ENCODE measurements around the gene USP2.
"Not testable (repeated sequence)": the region's sequence is repeated elsewhere in the genome, so short reads cannot be mapped to it uniquely, and the experiment has no call there.

Gene USP2

DNA sequence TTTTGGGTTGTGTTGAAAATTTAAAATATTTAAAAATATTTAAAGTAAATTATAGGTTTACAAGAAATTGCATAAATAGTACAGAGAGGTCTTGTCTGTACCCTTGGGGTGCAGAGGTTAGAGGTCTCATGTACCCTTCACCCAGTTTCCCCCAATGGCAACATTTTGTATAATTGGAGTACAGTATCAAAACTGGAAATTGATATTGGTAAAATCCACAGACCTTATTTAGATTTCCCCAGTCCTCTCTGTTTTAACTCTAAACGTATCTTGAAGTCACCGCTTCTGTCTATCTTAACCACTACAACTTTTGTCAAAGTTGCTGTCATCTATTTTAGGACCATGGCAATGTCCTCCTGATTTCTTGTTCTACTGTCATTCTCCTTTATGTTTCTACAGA is 30.6 kb upstream of the USP2 start:
- no peak for DNase-seq (ENCODE audit: low read depth in 3 of 3)

DNA sequence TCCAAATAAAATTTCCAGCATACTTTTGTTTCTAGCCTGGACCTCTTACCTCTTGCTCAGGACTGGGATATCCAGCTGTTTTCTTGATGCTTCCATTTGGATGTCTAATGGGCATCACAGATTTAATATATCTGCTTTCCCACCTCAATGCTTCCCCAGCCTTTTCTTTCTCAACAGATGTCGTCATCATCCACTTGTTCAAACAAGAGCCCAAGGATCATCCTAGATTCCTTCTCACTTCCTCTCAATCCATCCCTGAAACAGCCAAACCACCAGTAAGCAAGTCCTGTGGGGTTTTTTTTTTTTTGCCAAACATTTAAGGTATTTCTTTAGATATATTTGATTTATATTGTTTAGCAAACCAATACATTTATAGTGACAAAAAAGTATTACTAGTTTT is 29.0 kb upstream of the USP2 start:
- DNase-seq (ENCODE audit: low read depth in 3 of 3): no peak

DNA sequence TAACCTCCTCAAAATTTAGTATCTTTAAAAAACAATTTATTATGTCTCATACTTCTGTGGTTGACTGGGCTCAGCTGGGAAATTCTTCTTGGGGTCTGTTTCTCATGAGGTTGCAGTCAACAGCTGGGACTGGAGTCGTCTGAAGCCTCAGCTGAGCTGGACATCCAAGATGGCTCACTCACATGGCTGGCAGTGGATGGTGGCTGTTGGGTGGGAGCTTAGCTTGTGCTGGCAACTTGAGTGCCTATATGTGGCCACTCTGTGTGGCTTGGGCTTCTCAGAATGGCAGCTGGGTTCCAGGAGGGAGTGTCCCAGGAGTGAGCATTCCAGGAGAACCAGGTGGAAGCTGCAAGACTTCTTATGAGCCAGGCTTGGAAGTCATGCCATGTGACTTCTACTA is 28.2 kb upstream of the USP2 start:
- no peak for DNase-seq (ENCODE audit: low read depth in 3 of 3)

DNA sequence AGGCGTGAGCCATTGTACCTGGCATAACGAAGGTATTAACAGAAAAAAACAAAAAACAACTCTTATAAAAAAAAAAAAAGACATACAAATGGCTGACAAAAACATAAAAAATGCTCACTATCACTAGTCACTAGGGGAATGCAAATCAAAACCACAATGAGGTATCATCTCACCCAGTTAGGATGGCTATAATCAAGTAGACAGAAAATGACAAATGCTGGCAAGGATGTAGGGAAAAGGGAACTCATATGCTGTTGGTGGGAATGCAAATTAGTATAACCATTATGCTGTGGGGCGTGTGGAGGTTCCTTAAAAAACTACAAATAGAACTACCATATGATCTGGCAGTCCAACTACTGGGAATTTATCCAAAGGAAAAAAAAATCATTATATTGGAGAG is 24.5 kb upstream of the USP2 start:
- no peak for DNase-seq (ENCODE audit: low read depth in 3 of 3)

DNA sequence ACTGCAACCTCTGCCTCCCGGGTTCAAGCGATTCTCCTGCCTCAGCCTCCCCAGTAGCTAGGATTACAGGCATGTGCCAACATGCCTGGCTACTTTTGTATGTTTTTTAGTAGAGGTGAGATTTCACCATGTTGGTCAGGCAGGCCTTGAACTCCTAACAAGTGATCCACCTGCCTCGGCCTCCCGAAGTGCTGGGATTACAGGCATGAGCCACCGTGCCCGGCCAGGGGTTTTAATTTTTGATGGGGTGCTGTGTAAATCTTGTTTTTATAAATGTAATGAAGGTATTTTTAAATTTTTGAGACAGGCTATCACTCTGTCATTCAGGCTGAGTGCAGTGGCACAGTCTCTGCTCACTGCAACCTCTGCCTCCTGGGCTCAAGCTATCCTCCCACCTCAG is 24.0 kb upstream of the USP2 start:
- not testable (repeated sequence) for DNase-seq (ENCODE audit: low read depth in 3 of 3)

DNA sequence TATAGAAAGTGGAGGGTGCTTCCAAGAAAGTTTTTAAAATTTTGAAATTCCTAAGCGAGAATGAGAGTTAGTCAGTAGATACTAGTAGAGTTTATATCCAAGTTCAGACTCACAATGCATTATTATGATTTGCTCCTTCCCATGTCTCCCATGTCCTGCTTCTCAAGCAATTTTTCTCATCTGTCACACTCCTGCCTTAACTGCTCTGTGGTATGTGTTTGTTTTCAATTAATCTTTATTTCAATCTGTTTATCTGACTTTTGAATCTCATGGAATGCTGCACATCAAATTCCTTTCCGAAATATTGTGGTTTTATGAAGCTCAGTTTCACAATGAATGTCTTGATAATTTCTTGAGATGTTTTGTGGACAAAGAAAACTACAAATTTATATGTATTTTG is 23.4 kb upstream of the USP2 start:
- no peak for DNase-seq (ENCODE audit: low read depth in 3 of 3)

DNA sequence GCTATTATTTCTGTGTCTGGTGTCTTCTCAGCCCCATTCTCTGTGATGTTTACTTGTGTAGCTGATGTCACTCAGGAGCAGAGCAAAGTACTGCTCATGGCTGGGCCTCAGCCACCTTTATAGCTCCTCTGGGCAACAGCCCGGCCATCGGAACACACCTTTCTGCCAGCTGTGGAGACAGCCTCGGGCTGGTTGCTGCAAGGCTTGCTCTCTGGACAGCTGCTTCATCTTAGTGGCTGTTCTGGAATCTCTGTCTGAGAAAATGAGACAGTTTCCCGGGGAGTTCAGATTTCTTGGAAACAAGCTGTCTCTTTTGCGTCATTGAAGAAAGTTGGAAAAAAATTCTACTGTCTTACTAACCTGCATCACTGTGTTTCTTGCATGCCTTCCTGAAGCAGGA is 21.5 kb upstream of the USP2 start:
- DNase-seq (ENCODE audit: low read depth in 3 of 3): no peak

DNA sequence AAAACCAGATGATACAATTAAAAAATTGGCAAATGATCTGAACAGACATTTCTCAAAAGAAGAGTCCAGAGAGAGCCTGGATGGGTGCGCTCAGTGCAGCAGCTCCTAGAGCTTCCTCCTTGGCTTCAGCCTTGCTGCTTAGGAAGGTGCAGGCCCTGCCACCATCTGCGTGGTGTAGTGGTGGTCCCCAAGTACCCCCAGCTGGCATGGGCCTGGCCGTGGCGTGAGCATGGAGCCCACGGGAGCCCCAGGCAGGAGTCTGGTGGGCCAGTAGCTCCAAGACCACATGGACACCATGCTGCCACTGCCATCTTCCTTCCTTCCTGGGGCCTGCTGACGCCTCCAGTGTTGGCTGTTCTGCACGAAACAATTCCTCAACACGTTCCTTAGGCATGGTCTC is 21.0 kb upstream of the USP2 start:
- no peak for DNase-seq (ENCODE audit: low read depth in 3 of 3)

DNA sequence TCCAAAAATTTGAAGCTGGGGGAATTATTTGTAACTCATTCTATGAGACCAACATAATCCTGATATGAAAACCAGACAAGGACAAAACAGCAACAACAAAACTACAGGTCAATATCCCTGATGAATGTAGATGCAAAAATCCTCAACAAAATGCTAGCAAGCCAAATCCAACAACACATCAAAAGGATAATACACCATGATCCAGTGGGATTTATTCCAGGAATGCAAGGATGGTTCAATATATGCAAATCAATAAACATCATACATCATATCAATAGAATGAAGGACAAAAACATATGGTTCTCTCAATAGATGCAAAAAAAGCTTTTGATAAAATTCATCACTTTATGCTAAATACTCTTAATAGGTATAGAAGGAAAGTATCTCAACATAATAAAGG is 19.4 kb upstream of the USP2 start:
- DNase-seq (ENCODE audit: low read depth in 3 of 3): no peak

DNA sequence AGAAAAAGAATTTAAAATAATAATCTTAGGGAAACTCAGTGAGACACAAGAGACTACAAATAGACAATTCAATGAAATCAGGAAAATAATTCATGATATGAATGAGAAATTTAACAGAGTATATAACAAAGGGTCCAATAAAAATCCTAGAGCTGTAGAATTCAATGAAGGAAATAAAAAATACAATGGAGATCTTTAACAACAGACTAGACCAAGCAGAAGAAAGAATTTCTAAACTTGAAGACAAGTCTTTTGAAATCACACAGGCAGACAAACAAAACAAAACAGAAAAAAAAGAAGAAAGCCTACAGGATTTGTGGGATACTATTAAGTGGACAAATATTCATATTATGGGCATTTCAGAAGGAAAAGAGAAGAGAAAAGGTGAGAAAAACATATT is 16.2 kb upstream of the USP2 start:
- no peak for DNase-seq (ENCODE audit: low read depth in 3 of 3)

DNA sequence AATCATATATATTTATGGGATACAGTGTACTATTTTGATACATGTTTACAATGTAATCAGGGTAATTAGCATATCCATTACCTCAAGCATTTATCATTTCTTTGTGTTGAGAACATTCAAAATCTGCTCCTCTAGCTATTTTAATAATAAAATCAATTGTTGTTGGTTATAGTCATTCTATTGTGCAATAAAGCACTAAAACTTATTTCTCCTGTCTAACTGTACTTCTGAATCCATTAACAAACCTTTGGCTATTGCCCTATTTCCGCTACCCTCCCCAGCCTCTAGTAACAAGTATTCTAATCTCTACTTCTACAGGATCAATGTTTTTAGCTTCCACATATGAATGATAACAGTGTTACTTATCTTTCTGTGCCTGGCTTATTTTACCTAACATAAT is 15.3 kb upstream of the USP2 start:
- no peak for DNase-seq (ENCODE audit: low read depth in 3 of 3)

DNA sequence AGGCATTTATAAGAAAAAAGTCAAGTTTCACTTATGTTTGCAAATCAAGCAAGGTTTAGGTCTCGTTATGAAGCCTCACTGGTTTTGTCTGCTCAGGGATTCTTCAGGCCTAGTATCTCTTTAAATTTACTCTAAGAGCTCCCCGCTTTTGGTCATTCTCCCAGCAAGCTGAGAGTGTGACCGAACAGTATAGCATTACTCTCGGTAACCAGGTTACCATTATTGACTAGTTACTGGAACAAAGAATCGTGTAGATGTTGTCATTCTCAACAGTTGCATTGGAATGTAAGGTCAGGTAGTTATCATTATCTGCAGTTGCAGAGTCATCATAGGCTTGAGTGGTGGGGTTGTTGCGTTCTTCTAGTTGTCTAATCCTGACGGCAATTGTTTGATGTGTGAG is 9.8 kb upstream of the USP2 start:
- DNase-seq (ENCODE audit: low read depth in 3 of 3): no peak

DNA sequence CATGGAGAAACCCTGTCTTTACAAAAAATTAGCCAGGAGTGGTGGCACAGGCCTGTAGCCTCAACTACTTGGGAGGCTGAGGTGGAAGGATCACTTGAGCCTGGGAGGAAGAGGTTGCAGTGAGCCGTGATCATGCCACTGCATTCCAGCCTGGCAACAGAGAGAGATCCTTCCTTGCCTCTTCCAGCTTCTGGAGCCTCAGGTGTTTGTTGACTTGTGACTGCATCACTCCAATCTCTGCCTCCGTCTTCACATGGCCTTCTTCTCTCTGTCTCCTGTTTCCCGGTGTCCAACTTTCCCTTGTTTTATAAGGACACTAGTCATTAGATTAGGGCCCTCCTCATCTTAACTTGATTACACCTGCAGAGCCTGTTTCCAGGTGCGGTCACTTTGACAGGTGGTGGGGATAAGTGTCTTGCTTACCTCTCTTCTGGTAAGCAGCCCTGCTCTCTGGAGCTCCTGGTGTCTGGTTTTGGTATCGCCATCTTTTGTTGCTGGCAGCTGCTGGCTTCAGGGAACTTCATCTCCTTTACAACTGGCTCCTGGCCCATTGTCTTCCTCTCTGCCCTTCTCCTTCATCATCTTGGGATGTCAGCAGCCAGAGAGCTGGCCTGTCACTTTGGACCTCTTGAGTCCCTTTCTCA is 8.2 kb upstream of the USP2 start:
- no peak for DNase-seq (ENCODE audit: low read depth in 3 of 3)

DNA sequence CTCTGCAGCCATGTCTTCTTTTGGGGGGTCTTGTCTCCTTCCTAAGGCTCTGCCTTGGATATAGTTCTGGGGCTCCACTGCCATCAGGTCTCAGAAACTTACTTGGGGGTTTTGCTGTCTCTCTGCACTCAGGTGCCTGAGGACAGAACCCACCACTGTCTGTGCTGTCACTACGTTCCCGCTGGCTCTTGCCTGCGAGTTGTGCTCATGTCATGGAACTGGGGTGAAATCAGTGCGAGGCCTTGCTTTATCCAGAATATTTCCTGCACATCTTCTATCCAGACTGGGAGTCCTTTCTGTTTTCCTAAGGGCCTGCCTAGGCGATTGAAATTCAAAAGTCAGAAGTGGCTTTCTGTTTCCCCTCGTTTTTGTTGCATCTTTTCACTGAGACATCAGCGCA is 6.6 kb upstream of the USP2 start:
- no peak for DNase-seq (ENCODE audit: low read depth in 3 of 3)

DNA sequence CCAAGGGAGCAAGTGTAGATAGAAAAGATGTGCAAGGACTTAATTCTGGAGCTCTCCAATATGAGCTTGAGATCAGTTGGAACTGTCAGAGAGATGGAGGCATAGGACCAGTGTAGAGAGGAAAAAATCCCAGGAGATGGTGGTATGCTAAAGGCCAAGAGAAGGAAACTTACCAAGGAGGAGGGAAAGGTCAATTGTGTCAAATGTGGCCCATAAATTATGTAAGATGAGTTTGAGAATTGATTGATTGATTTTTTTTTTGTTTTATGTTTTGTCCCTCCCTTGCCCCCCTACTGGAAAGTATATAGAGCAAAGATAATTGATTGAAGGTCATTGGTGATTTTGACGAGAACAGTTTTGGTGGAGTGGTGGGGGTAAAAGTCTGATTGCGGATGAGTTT is 2.8 kb upstream of the USP2 start:
- no peak for DNase-seq (ENCODE audit: low read depth in 3 of 3)

DNA sequence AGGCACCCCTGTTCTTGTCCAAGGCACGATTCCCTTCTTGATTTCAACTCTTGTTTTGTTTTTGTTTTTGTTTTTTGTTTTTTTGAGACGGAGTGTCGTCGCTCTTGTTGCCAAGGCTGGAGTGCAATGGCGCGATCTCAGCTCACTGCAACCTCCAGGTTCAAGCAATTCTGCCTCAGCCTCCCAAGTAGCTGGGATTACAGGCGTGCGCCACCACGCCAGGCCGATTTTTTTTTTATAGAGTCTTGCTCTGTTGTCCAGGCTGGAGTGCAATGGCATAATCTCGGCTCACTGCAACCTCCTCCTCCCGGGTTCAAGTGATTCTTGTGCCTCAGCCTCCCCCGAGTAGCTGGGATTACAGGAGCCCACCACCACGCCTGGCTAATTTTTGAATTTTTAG is 1.0 kb upstream of the USP2 start:
- DNase-seq (ENCODE audit: low read depth in 3 of 3): not testable (repeated sequence)

DNA sequence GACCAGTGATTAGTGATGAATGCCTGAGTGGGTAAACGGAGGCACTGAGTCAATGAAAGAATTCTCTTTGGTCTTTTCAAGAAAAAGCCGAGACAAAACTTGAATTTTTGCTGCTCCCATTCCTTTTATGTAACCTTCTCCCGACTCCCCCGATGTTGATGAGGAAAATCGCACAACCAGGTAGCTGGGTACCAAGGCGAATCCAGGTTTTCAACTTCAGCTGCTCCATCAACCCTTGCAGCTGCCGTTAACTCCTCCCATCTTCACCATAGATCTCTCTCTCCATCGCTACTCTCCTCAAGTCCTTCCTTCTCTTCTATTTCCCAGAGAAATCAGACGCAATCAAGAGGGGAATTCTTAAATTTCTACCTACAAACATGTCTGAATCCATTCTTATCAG is 611 bp upstream of the USP2 start:
- DNase-seq (ENCODE audit: low read depth in 3 of 3): no peak

DNA sequence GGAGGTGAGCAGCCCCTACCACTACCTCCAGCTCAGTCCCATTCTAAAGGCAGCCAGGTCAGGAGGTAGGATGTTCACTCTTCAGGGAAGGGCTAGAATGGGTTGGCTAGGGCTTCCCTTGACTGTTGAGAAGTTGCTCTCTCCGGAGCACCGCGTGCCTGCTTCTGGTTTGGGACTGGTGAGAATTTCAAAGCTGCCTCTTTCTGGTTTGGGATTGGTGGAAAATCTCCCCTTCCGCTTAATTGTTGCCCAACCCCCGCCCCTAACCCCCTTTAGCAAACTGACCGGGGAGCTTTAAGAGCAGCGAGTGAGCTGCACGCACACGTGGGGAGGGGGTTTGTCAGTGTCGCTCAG is 686 bp downstream of the USP2 start:
- no peak for DNase-seq (ENCODE audit: low read depth in 3 of 3)

DNA sequence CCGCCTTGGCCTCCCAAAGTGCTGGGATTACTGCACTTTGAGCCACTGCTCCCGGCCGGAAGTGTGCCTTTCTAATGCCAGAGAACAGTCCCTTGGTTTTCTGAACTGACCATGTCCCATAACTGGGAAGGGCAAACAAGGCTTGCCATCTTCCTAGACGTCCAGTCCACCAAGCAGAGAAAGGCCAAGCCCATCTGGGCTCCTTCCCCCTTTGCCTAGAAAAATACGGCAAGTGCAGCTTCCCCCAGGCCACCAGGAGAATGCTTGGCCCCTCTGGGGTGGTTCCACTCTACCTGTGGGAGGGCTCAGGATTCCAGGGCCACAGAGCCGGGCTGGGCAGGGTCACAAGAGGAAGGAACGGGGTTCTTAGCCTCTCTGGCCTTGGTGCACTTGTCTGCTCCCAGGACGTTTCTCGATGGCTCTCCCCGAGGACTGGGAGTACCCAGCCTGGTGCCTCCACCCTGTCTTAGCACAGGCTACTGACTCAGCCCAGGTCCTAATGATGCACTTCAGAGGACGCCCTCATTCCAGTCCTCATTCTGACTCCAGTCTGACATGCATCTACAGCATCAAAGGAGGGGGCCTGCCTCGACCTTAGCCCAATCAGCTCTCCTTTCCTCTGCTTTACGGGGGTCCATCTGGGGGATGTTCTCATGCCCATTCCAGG is 1.2 kb downstream of the USP2 start:
- DNase-seq (ENCODE audit: low read depth in 3 of 3): no peak

DNA sequence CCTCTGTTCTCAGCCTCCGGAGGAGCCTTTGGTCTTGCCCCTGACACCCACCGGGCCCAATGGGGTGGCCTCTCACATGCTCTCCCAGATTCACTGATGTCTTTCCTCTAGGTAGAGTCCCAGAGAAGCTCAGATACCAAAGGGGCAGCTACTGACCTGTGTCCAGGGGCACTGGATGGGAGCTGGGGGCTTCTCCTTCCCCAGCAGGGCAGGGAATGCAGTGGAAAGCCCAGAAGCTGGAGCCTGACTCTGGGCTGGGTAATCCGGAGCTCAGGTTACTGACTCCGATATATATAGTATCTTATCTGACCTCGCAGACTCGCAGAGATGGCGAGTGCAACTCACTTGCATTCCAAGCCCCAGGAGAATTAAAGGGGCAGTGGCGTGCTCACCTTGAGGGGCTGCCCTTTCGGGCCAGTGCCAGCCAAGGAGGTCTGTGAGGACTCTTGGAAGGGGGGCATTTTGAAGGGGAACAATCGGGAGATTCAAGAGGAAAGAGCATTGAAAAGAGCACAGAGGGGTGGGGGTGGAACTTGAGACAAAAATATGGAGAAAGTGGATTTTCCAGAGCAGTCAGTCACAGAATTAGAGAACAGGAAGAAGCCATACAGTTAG is 2.5 kb downstream of the USP2 start:
- no peak for DNase-seq (ENCODE audit: low read depth in 3 of 3)

DNA sequence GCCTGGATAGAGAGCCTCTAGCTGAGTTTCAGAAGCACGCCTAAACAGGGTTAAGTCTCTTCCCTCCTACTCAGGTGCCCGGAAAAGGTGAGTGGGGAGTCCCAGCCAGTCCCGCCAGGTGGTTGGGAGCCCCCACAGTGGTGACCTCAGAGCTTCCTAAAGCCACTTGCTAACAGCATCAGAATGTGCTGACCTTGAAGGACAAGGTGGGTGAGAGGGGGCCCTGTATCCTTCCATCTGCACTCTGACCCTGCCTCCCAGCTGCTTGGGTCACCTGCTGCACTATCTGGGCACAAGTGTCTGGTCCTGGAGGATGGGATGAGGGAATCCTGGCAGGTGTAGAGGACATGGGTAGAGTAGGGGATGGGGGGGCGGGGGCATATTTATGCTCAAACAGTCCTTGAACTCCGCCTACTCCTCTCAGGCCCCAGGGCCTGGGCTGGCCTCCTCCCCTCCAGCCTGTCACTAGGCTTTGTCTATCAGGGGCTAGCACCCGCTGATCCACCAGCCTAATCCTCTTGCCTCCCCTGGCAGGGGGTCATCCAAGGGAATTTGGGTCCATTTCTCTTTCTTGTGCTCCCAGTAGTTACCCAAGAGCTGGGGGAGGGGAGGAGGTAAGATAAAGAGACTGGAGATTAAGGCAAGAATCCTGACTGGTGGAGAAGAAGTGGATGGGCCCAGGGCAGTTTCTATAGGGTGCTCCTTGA is 3.4 kb downstream of the USP2 start:
- DNase-seq (ENCODE audit: low read depth in 3 of 3): no peak

DNA sequence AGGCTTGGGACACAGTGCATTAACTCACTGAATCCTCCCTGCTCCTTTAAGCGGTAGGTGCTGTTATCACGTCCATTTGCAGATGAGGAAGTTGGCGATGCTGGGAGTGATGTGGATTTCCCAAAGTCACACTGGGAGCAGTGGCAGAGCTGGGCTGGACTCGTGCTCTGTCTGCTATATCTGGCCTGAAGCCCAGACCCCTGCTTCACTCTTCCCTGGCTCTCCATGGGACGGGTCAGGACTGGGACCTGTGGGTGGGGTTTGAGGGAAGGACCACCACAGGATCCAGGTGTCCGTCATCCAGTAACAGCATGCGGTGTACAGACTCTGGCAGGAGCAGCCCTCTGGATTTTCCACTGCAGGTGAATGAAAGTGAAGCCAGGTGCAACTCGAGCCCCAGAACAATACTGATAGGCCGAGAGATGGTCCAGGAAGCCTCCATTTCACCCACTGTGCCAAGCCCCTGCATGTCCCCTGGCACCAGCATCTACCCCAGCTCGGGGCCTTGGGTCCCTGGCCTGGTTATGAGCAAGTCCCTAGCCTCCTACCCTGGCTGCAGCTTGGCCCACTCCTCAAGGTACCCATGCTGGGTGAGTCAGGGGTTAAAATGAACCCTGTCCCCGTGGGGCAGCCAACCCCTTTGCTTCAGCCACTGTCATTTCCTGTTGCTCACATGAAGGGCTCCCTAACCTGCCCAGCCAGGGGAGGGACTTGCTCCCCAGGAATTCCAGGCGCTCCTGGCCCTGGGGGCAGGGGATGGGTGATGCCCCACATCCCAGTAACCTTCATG is 4.2 kb downstream of the USP2 start:
- no peak for DNase-seq (ENCODE audit: low read depth in 3 of 3)

Measured in stimulated activated CD4-positive, alpha-beta T cell treated with anti-CD3 and anti-CD28 coated beads, TNF-alpha, amount 100 ng/mL, for 4 hours (primary cell).